ENCODE data around the gene SLCO4A1.

DNA sequence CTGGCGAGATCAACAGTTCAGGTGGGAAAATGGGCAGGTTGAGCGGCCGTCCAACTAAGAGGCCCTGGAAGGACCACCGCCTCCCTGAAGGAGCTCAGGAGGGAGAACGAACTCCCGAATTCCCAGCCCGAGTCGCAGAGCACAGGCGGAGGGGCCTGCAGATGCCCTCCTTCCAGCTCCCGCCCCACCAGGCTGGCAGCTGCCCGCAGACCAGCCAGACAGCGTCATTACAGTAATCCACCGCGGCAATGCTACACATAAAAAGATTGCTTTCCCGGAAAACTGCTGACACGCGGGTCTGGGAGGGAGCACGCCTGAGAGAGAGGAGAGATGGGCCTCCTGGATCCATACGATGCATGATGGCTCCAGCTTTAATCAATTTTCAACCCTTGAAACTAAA is 30.5 kb upstream of the SLCO4A1 start:
- no peak for TF ChIP-seq CTCF (IDR thresholded peaks at IDR 0.05; ENCODE audit: extremely low read depth in 1 of 2, insufficient read depth in 1 of 2, low read depth in 1 of 2, low read length in 2 of 2)
- TF ChIP-seq GATA2 (IDR thresholded peaks at IDR 0.05; ENCODE audit: insufficient read depth, insufficient read length, low read depth, low read length), result no peak
- TF ChIP-seq POLR2A (IDR thresholded peaks at IDR 0.05; ENCODE audit: low read depth, low read length), result no peak
- no peak for TF ChIP-seq POLR2AphosphoS5 (IDR thresholded peaks at IDR 0.05; ENCODE audit: insufficient read depth, low read depth, low read length)
- TF ChIP-seq, protein P1, sequence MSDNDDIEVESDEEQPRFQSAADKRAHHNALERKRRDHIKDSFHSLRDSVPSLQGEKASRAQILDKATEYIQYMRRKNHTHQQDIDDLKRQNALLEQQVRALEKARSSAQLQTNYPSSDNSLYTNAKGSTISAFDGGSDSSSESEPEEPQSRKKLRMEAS (IDR thresholded peaks at IDR 0.05; ENCODE audit: insufficient read depth, insufficient read length), result no peak
- TF ChIP-seq EZH2 (IDR thresholded peaks at IDR 0.05; ENCODE audit: borderline replicate concordance, low read depth, low read length, severe bottlenecking), result no peak
- TF ChIP-seq FOS (IDR thresholded peaks at IDR 0.05; ENCODE audit: borderline replicate concordance, insufficient read depth, low read length), result no peak
